ENCODE measurements around the gene GNA15.
"Not testable (repeated sequence)": the region's sequence is repeated elsewhere in the genome, so short reads cannot be mapped to it uniquely, and the experiment has no call there.

The GNA15 gene

DNA sequence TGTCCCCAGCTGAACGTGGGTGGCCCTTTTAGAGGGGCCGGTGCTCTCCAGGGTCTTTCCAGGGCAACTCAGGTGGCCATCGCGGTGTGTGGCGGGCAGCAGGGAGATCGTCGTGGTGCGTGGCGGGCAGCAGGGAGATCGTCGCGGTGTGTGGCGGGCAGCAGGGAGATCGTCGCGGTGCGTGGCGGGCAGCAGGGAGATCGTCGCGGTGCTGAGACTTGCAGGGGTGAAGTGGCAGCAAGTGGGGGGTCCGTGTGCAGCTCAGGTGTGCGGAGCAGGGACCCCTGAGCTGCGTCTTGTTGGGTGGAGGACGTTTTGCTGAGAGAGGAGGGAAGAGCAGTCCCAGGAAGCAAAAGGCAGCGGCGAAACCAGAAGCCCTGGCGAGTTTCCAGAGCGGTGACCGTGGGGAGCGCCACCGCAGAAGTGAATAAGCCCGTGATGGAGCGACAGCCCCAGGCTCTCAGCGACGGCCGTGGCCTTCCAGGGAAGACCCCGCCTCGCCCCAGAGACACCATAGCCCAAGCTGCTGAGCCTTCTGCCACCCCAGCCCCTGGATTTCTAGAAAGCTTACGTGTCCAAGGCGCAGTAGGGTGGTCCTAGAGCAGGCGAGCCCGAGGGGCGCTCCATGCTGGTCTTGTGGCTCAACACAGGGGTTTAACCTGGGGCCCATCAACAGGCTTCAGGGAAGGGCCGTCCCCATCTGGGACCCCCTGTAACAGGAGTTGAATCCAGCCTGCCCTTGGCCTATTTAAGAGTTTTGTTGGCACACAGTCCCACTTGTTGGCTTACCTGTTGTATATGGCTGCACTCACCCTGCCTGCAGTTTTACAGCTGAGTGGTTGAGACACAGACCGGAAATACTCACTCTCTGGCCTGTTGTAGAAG is 55.3 kb downstream of the GNA15 start:
- DNase-seq (ENCODE audit: low spot score): no peak

DNA sequence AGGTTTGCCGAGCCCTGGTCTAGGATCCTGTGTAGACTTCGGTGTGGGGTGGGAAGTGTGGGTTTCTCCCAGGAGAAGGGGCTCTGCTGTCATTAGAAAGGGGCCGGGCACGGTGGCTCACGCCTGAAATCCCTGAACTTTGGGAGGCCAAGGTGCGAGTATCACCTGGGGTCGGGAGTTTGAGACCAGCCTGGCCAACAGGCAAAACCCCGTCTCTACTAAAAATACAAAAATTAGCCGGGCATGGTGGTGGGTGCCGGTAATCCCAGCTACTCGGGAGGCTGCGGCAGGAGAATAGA is 55.9 kb downstream of the GNA15 start:
- DNase-seq (ENCODE audit: low spot score): not testable (repeated sequence)

DNA sequence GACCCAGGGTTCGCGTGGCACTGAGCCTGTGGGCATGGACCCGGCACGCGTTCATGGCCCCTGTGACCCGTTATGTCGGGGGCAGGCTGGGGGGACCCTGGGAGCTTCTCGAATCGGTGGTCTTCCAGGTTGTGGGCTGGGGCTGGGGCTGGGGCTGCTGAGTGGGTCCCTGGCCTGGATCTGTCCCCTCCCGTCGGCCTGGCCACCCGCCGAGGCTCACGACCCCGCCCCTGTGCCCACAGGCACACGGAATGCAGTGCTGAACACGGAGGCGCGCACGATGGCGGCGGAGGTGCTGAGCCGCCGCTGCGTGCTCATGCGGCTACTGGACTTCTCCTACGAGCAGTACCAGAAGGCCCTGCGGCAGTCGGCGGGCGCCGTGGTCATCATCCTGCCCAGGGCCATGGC is 56.4 kb downstream of the GNA15 start:
- no peak for DNase-seq (ENCODE audit: low spot score)

DNA sequence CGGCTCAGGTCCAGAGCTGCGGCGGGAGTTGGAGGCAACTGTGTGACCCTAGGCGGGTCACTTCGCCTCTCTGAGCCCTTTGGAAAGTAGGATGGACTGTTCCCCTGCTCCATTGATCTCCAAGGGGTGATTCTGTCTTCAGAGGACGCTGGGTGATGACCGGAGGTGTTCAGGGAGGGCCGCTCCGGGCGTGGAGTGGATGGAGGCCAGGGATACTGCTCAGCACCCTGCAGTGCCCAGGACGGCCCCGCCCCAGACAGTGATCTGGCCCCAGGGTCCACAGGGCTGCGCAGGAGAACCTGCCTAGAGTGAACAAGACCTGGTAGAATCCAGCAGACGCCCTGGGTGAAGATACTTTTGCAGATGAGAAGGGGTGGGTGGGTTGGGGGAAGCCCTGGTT is 56.9 kb downstream of the GNA15 start:
- DNase-seq (ENCODE audit: low spot score): no peak

DNA sequence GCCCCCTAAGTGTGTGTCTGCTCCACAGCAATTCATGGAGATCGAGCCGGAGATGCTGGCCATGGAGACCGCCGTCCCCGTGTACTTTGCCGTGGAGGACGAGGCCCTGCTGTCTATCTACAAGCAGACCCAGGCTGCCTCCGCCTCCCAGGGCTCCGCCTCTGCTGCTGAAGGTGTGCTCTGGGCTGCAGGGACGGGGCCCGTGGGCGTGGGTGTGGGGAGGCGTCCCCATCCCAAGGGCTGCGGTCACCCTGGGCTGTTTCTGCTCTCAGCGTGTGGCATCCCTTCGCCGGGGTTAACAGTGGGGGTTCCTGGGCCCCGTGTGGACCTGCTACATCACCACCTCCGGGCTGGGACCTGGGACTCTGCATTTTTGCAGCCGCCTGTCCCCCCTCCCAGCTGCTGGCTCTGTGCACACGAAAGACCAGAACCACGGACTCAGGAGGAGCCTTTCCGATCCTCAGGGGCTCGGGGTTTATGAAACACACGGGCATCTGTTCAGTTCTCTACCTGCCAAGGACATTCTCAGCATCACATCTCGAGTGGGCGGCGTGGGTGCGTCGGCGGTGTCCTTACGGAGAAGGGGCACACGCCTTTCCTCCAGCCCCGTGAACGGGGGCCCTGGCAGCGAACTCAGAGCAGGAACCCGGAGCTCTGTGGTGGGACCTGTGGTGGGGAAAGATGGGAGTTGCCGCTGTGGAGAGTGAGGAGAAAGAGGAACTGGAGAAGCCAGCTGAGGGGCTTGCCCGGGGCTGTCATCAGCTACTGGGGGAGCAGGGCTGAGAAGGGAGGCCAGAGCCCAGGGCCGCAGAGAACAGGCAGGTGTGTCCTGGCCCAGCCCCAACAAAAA is 57.6 kb downstream of the GNA15 start:
- DNase-seq (ENCODE audit: low spot score): no peak

DNA sequence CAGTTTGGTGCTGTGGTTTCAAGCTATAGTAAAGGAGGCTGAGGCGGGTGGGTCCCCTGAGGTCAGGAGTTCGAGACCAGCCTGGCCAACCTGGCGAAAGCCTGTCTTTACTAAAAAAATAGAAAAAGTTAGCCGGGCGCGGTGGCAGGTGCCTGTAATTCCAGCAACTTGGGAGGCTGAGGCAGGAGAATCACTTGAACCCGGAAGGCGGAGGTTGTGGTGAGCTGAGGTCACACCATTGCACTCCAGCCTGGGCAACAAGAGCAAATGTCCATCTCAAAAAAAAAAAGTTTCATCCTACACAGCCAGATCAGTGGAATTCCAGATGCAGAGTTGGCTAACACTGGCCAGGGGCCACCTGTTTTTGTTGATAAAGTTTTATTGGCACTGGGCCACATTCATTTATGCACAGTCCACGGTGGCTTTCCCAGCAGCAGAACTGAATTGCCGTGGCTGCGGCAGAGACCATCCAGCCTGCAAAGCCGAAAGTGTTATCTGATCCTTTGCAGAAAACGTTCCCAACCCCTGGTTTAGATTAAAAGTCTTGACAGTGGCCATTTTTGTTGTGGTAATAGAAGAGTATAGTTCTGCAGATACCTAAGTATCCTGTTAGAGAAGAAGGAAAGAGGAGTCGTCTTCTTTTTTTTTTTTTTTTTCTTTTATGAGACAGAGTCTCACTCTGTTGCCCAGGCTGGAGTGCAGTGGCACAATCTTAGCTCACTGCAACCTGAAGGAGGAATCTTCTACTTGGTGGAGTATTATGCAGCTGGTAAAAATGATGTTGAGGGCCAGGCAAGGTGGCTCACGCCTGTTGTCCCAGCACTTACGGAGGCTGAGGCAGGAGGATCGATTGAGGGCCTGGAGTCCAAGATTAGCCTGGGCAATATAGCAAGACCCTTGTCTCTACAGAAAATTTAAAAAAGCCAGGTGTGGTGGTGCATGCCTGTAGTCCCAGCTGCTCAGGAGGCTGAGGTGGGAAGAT is 58.6 kb downstream of the GNA15 start:
- DNase-seq (ENCODE audit: low spot score): no peak

DNA sequence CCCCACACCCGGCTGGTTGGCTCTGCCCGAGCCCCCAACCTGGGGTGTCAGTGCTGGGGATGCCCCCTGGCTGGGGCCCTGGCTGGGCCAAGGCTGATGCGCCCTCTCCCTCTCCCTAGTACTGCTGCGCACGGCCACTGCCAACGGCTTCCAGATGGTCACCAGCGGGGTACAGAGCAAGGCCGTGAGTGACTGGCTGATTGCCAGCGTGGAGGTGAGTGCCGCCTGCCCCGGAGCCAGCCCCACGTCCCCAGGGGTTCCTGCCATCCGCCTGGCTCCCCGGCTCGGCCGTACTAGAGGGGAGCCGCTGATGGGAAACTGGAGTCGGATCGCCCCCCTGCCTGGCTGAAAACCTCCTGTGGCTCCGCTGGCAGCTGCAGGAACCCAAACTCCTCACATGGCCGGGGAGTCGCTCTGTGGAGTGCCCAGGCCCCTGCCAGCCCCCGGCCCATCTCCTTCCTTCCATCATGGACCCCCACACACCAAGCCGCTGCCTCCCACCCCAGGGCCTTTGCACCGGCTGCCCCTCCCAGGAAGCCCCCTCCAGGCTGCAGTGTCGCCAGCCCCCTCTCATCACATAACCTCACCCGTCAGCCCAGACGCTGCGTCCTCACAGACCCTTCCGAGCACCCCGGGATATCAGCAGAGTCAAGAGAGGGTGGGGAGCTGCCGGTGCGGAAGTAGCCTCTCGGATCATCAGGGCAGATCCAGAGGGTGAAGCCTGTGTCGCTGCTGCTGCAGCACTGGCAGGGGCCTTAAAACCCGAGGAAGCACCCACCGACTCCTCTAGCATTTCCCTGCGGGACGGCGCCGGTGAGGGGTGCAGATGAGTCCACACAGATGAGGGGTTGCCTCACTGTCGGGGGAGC is 60.5 kb downstream of the GNA15 start:
- no peak for DNase-seq (ENCODE audit: low spot score)

DNA sequence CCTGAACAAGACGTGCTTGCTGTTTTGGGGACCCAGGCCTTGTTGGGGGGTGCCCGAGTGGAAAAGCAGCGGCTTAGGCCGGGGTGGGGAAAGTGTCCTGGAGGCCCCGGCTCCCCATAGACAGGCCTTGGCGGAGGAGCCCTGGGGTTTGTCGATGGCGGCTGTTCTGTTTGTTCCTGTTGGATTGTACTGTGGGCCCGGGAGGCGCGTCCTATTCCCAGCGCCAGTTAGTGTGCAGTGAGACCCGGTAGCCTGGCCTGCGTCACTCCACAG is 61.0 kb downstream of the GNA15 start:
- DNase-seq (ENCODE audit: low spot score): no peak

DNA sequence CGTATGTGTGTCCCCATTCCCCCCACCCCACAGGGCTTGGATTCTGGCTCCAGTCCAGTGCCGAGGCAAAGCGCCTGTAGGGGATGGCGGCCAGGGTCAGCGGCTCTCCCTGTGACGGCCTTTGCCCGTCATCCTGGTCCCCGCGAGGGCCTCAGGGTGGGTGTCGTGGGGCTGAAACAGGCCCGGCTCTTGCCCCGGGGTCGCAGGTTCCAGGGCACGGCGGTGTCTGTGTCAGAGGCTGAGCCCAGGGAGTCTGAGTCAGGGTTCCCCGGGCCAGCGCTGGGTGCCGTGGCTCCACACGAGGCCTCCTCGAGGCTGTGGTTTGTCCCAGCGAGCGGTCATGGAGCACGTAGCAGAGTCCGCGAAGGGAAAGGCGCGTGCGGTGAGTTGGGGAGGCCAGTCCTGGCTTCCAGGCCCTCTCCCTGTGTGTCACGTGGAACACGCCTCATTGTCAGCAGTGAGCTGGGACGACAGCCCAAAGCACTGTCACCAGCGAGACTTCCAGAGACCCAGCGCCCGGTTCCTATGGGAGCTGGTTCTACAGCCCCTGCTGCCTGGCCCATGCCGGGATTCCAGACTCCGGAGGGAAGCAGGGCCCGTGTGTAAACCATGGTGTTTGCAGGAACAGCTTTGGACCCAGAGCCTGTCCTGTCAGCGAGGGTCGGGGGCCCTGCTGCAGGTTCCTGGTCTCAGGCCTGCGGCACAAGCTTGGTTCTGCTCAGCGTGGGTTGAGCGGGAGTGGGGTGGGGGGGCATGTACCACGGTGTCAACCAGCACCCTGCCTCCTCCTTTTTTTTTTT is 63.3 kb downstream of the GNA15 start:
- no peak for DNase-seq (ENCODE audit: low spot score)

DNA sequence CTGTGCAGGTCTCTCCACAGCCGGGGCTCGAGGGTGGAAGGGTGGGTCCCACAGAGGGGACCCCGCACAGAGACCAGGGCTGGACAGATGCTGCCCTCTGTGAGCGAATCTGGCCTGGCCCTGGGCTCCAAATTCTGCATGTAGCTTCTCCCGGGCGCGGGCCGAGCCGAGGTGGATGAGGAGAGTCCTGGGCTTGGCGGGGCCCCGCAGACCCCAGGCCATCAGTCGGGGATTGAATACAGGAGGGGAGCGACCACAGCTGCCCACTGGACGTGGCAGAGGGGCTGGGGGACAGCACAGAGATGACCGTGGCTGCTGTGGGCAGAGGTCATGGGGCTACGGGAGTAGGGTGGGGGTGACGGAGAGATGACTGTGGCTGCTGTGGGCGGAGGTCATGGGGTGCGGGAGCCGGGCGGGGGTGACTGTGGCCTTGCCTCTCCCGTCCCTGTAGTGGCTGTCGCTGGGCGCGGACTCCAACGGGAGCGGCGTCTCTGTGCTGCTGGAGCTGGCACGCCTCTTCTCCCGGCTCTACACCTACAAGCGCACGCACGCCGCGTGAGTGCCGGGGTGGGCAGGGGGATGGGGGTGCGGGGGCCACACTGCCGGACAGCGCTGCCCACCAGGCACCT is 65.4 kb downstream of the GNA15 start:
- no peak for DNase-seq (ENCODE audit: low spot score)

DNA sequence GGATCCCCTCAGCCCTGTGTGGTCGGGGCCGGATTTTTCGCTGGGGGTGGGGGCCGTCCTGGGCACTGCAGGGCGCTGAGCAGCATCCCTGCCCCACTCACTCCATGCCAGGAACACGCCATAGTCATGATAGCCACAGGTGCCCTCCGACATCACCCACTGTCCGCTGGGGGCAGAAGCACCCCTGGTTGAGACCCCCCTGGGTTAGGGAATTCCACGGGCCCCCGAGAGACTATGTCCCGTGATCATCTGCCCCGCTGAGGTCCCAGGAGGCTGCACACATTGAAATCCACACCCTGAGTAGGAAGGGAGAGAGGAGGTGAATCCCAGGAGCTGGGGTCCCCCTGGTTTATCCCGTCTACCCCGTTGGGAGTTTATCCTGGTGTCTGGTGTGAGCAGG is 66.1 kb downstream of the GNA15 start:
- DNase-seq (ENCODE audit: low spot score): no peak

DNA sequence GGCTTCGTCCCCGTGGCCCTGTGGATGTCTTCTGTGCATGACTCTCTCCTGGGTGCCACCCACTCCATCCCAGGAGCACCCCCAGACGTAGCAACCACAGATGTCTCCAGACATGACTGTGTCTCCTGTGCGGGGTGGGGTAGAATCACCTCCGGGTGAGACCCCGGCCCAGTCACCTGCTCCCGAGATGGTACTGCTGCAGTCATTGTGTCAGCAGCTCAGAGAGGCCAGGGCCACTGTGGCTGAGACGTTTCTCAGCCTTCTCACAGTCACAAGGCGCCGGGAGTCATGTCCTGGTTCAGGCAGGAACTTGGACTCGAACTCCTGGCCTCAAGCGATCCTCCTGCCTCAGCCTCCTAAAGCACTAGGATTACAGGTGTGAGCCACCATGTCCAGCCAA is 66.5 kb downstream of the GNA15 start:
- no peak for DNase-seq (ENCODE audit: low spot score)

DNA sequence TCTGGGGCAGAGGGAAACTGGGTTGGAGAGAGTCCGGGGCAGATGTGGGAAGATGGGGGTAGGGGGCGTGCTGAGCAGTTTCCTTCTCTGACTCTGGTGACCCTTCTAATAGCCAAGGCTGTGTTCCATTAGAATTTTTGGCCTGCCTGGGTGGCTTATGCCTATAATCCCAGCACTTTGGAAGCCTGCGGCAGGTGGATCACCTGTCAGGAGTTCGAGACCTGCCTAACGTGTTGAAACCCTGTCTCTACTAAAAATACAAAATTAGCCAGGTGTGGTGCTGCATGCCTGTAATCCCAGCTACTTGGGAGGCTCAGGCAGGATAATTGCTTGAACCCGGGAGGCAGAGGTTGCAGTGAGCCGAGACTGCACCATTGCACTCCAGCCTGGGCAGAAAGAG is 67.1 kb downstream of the GNA15 start:
- DNase-seq (ENCODE audit: low spot score): not testable (repeated sequence)

DNA sequence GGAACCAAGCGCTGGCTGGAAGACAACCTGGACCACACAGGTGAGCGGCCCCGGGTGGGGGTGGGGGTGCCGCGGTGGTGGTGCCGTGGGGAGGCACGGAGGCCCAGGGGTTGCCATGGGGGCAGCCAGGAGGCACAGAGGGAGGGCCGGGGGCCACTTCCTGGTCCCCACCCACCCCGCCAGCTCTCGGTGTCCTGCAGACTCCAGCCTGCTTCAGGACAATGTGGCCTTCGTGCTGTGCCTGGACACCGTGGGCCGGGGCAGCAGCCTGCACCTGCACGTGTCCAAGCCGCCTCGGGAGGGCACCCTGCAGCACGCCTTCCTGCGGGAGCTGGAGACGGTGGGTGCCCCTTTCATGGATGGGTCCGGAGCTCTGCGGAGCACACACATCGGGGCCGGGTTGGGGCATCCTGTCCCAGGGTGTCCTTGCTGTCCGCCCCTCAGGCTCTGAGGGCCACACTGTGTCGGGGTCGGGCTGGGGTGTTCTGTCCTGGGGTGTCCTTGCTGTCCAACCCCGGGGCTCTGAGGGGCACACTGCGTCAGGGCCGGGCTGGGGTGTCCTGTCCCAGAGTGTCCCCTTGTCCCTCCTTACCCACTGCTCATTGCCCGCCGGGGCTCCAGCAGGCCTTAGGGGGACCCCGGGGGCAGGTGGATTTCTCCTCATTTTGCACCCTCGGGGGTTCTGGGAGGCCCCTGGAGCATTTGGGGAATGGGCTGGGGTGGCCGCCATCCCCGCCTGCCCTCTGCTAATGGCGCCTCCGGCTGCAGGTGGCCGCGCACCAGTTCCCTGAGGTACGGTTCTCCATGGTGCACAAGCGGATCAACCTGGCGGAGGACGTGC is 68.2 kb downstream of the GNA15 start:
- no peak for DNase-seq (ENCODE audit: low spot score)

DNA sequence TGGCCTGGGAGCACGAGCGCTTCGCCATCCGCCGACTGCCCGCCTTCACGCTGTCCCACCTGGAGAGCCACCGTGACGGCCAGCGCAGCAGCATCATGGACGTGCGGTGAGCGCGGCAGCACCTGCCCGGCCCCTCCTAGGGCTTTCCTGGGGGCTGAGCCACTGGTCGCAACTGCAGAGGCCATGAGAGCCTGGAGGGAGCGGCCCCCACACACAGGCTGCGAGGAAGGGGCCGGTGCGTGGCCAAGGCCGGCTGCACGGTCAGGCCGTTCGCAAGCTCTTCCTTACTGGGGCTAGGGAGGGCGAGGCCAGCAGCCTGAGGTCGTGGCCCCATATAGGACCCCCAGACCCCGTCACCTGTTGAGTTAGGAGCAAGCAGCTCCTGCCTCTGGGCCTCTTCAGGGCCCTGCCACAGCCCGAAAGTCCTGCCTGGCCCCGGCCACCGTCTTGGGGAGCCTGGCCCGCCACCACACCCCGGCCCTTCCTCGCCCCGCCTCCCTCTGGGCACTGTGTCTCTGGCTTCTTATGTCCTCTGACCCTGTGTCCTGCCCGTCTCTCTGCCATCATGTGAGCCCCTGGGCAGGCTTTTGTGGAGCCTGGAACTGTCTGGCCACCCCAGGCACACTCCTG is 68.9 kb downstream of the GNA15 start:
- DNase-seq (ENCODE audit: low spot score): no peak

DNA sequence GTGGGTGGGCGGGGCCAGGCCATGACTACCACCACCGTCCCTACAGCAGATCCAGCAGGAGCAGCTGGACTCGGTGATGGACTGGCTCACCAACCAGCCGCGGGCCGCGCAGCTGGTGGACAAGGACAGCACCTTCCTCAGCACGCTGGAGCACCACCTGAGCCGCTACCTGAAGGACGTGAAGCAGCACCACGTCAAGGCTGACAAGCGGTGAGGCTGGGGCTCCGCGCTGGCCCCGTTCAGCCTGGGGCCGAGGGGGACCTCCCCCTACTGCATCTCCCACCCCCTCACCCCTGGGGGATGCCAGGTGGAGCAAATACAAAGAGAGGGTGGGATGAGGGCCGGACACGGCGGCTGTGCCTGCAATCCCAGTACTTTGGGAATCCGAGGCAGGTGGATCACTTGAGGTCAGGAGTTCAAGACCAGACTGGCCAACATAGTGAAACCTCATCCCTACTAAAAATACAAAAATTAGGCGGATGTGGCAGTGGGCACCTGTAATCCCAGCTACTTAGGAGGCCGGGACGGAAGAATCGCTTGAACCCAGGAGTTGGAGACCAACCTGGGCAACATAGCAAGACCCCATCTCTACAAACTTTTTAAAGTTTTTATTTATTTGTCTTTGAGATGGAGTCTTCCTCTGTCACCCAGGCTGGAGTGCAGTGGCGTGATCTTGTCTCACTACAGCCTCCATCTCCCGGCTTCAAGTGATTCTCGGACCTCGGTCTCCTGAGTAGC is 70.6 kb downstream of the GNA15 start:
- no peak for DNase-seq (ENCODE audit: low spot score)

DNA sequence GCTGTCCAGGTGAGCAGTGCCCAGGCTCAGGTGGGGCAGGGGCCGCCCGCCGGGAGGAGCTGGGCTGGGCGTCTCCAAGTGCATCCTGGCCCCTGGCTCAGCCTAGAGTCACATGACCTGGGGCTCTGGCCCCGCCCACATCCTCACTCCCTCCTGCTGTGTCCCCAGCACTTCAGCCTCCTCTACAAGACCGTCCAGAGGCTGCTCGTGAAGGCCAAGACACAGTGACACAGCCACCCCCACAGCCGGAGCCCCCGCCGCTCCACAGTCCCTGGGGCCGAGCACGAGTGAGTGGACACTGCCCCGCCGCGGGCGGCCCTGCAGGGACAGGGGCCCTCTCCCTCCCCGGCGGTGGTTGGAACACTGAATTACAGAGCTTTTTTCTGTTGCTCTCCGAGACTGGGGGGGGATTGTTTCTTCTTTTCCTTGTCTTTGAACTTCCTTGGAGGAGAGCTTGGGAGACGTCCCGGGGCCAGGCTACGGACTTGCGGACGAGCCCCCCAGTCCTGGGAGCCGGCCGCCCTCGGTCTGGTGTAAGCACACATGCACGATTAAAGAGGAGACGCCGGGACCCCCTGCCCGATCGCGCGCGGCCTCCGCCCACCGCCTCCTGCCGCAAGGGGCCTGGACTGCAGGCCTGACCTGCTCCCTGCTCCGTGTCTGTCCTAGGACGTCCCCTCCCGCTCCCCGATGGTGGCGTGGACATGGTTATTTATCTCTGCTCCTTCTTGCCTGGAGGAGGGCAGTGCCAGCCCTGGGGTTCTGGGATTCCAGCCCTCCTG is 71.8 kb downstream of the GNA15 start:
- DNase-seq (ENCODE audit: low spot score): no peak
